Loucy (cell line): Measurements from ENCODE around the gene SMARCD3.

Source experiments
- EZH2phosphoT487 ChIP-seq: fragments of 200-600 bp; IDR thresholded peaks from 2 replicates; pipeline ENCODE4 v1.6.1; 2018; ENCODE audit warnings: antibody characterized with exemption, mild to moderate bottlenecking, moderate library complexity, borderline replicate concordance
- TF ChIP-seq, protein P1 (sequence below): fragments of 200-600 bp; sonication (generic); conservative IDR thresholded peaks from 2 replicates; pipeline ENCODE4 v1.5.1; 2014; ENCODE audit warnings: mild to moderate bottlenecking, antibody characterized with exemption, low read length

DNA sequence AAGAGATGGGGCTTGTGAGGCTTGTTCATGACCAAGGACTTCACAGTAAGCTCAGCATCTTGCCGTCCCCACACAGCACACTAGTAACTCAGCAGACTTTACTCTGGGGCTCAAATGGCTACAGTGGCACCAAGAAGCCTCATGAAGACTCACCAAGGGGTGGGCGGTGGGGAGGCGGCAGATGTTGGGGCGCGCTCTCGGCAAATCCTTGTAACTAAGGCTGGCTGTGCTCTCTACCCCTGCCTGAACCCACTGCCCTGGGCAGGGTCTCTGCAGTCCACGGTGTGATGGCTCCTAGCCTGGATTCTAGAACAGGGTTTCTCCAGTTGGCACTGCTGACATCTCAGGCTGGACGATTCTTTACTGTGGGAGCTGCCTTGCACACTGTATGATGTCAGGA is 12.4 kb upstream of the SMARCD3 start:
- TF ChIP-seq, protein P1, sequence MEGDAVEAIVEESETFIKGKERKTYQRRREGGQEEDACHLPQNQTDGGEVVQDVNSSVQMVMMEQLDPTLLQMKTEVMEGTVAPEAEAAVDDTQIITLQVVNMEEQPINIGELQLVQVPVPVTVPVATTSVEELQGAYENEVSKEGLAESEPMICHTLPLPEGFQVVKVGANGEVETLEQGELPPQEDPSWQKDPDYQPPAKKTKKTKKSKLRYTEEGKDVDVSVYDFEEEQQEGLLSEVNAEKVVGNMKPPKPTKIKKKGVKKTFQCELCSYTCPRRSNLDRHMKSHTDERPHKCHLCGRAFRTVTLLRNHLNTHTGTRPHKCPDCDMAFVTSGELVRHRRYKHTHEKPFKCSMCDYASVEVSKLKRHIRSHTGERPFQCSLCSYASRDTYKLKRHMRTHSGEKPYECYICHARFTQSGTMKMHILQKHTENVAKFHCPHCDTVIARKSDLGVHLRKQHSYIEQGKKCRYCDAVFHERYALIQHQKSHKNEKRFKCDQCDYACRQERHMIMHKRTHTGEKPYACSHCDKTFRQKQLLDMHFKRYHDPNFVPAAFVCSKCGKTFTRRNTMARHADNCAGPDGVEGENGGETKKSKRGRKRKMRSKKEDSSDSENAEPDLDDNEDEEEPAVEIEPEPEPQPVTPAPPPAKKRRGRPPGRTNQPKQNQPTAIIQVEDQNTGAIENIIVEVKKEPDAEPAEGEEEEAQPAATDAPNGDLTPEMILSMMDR = no peak
- no peak for TF ChIP-seq EZH2phosphoT487
